Measurements from ENCODE around the gene KBTBD12. TPM values are rescaled to one million over a fixed set of nuclear protein-coding genes. Genes with fewer than 3 reads are reported as not detected.
"Not testable (repeated sequence)": the region's sequence is repeated elsewhere in the genome, so short reads cannot be mapped to it uniquely, and the experiment has no call there.

KBTBD12 gene
- total RNA-seq, 1 donor from 2014 or later, result 0.08 TPM

DNA sequence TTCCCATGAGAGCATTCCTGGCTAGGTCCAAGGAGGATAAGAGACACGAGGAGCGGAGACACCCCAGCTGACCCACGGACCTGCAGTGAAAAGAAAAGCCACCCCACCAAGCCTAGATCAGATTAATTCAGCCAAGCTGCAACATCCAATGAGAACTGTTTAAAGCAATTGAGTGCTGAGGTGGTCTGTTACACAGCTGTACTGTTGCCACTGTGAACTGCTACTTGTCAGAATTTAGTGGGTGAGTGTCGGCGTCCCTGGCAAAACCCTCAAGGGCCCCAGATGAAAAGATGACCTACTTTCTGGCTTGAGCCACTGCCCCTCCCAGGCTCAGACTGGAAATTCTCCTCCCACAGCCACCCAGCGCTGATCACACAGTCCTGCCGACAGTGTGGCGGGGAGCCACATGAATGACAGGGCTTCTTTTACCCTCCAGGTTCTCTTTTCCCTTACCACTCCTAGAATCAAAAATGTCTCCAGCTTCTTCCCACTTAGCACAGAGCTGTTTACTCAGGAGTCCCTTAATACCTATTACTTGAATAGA is 26.4 kb upstream of the KBTBD12 start:
- no peak for DNase-seq (ENCODE audit: low read depth)
- TF ChIP-seq, protein P1, sequence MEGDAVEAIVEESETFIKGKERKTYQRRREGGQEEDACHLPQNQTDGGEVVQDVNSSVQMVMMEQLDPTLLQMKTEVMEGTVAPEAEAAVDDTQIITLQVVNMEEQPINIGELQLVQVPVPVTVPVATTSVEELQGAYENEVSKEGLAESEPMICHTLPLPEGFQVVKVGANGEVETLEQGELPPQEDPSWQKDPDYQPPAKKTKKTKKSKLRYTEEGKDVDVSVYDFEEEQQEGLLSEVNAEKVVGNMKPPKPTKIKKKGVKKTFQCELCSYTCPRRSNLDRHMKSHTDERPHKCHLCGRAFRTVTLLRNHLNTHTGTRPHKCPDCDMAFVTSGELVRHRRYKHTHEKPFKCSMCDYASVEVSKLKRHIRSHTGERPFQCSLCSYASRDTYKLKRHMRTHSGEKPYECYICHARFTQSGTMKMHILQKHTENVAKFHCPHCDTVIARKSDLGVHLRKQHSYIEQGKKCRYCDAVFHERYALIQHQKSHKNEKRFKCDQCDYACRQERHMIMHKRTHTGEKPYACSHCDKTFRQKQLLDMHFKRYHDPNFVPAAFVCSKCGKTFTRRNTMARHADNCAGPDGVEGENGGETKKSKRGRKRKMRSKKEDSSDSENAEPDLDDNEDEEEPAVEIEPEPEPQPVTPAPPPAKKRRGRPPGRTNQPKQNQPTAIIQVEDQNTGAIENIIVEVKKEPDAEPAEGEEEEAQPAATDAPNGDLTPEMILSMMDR (IDR thresholded peaks at IDR 0.05; ENCODE audit: insufficient read depth, low read length, poor library complexity, severe bottlenecking), result no peak
- Histone ChIP-seq H3K4me3 (ENCODE audit: low read depth, low read length) (no peak overlapping the region), H3K36me3 (ENCODE audit: control insufficient read depth, insufficient read depth, low read length) (no peaks in the 10 kb centered on the region), H3K27me3 (ENCODE audit: control insufficient read depth, insufficient read depth, low read length) (no peaks in the 10 kb centered on the region)

DNA sequence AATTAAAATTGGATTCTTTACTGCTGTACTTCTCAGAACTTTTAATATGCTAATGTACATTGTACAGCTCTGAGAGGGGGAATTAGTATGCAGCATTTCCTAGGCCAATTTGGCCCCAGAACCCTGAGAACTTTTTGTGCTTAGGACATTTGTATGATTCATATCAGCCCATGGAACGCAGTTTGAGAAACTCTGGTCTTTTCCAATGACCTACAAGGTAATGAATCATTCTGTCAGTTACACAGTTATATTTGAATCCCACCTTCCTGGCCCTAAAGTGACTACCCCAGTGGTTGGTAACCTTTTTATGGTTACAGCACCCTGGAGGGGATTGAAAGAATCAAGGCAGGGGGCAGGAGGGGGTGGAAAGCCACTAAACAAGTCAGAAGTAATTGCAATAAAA is 25.6 kb upstream of the KBTBD12 start:
- Histone ChIP-seq H3K36me3 (ENCODE audit: control insufficient read depth, insufficient read depth, low read length) (no peaks in the 10 kb centered on the region), H3K4me3 (ENCODE audit: low read depth, low read length) (no peak overlapping the region), H3K27me3 (ENCODE audit: control insufficient read depth, insufficient read depth, low read length) (no peaks in the 10 kb centered on the region)
- DNase-seq (ENCODE audit: low read depth), result no peak
- TF ChIP-seq, protein P1 (IDR thresholded peaks at IDR 0.05; ENCODE audit: insufficient read depth, low read length, poor library complexity, severe bottlenecking), result no peak

DNA sequence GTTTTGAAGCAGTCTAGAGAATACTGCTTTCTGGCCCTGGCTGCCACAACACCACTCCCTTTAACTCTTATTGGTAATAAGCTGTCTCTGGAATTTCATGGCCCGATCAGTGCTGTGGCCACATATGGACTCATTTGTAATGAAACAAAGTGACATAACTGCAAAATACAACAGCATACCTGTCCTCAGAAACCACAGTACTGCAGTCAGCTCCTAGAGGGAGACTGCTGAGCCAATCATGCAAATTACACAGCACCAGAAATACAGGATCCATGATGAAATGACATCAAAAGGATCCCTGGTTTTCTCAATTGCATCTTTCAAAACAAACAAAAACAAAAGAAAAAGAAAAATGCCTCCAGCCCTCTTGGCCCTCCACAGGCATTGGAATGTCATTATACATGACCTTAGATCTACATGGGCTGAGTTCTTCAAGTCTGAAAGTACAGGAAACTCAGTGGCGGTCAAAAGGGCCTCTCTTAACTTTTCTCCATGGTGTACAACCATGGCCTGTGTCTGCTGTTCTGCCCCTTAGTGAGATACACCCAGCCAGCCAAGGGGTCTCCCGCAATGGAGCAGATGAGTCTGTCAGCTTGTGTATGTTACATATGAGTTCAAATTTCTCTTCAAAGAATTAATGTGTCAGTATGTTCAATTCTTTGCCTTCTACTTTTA is 24.9 kb upstream of the KBTBD12 start:
- H3K27me3 ChIP-seq (ENCODE audit: control insufficient read depth, insufficient read depth, low read length), result no peaks in the 10 kb centered on the region
- H3K36me3 ChIP-seq (ENCODE audit: control insufficient read depth, insufficient read depth, low read length), result no peaks in the 10 kb centered on the region
- TF ChIP-seq, protein P1 (IDR thresholded peaks at IDR 0.05; ENCODE audit: insufficient read depth, low read length, poor library complexity, severe bottlenecking), result no peak
- no peak overlapping the region for H3K4me3 ChIP-seq (ENCODE audit: low read depth, low read length)
- DNase-seq (ENCODE audit: low read depth), result no peak

DNA sequence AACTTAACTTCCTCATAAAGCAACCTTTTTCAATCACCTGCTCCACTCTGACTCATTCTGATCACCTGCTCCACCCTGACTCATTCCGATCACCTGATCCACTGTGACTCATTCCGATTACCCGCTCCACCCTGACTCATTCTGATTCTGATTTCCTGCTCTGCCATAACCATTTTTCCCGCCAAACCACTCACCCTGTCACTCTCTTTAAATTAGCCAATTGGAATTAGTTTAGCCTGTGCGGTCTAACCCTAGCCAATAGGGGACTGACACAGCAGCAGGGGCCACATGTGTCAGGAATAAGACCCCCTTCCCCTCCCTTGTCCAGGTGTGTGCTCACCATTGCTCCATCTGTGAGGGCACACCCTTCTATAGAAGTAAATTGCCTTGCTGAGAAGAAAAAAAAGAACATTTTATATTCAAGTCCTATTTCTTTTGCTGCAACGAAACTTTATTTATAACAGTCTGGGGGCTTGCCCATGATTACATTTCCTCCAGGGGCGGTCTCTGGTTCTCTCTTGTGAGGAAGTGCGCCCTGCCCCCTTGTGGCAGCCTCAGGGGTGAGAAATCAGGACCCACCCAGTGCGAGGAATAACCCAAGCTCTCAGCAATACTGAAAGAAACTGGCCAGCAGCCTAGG is 24.3 kb upstream of the KBTBD12 start:
- DNase-seq (ENCODE audit: low read depth); H3K36me3 ChIP-seq (ENCODE audit: control insufficient read depth, insufficient read depth, low read length); H3K27me3 ChIP-seq (ENCODE audit: control insufficient read depth, insufficient read depth, low read length); H3K4me3 ChIP-seq (ENCODE audit: low read depth, low read length): not testable (repeated sequence)

DNA sequence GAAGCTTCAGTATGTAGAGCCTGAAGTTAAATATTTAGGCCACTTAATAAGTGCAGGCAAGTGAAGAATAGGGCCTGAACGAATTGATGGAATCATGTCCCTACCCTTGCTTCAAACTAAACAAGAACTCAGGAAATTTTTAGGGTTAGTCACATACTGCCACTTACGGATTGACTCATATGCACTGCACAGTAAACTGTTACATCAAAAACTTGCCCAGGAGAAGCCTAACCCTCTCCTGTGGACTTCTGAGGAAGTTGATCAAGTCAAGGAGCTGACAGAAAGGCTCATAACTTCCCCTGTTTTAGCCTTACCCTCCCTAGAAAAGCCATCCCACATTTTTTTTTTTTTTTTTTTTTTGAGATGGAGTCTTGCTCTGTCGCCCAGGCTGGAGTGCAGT is 20.6 kb upstream of the KBTBD12 start:
- H3K27me3 ChIP-seq (ENCODE audit: control insufficient read depth, insufficient read depth, low read length), result no peaks in the 10 kb centered on the region
- no peak for DNase-seq (ENCODE audit: low read depth)
- TF ChIP-seq, protein P1 (IDR thresholded peaks at IDR 0.05; ENCODE audit: insufficient read depth, low read length, poor library complexity, severe bottlenecking), result no peak
- no peaks in the 10 kb centered on the region for H3K36me3 ChIP-seq (ENCODE audit: control insufficient read depth, insufficient read depth, low read length)
- no peak overlapping the region for H3K4me3 ChIP-seq (ENCODE audit: low read depth, low read length)

DNA sequence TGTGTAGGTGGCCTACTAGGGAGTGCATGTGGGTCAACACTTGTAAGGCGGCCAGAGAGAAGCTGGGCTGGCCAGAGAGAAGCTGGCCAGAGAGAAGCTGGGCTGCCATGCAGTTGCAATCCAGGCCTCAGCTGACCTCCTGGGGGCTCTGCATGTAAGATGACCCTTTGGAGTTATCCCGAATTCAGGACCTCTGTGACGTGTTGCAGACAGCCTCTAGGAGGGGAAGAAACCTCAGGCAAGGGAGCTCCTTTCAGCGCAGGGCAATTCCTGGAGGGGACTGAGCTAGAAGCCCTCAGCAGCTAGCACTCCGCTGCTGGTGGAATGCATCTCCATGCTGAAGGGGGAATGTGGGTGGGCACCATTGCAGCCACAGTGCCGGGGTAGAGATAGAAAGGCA is 15.8 kb upstream of the KBTBD12 start:
- no peak for DNase-seq (ENCODE audit: low read depth)
- Histone ChIP-seq H3K27me3 (ENCODE audit: control insufficient read depth, insufficient read depth, low read length) (no peaks in the 10 kb centered on the region), H3K4me3 (ENCODE audit: low read depth, low read length) (no peak overlapping the region), H3K36me3 (ENCODE audit: control insufficient read depth, insufficient read depth, low read length) (no peaks in the 10 kb centered on the region)
- TF ChIP-seq, protein P1 (IDR thresholded peaks at IDR 0.05; ENCODE audit: insufficient read depth, low read length, poor library complexity, severe bottlenecking), result no peak

Data from kidney epithelial cell (primary cell).